ENCODE results near the gene RNF4. TPM values are rescaled to one million over a fixed set of nuclear protein-coding genes. Genes with fewer than 3 reads are reported as not detected.

Gene RNF4
- total and polyA plus RNA-seq, 4 donors: 14.8 to 54.7 (median 41.1) TPM

GRCh38 chr4:2515830-2516550, 47.1 kb downstream of the RNF4 start:
- TF ChIP-seq CTCF (IDR thresholded peaks at IDR 0.05; ENCODE audit: control extremely low read depth, extremely low read depth): no peak
- DNase-seq (peak in 1 of 3 donors; percentile 13), ATAC-seq (ENCODE audit: insufficient read depth, low FRiP score) (no peak)
- Histone ChIP-seq H3K27ac (ENCODE audit: low read depth in 1 of 2, low read length in 1 of 2) (no peak overlapping the region), H3K4me3 (no peak overlapping the region), H3K27me3 (ENCODE audit: control insufficient read depth in 3 of 3, insufficient read depth in 3 of 3, low read length in 2 of 3) (no peaks in the 10 kb centered on the region), H3K36me3 (ENCODE audit: control insufficient read depth in 4 of 4, insufficient read depth in 4 of 4, low read length in 4 of 4) (peaks cover 7 to 47% (median 19%) of the 10 kb centered on the region in 4 donors), H3K9ac (ENCODE audit: insufficient read depth in 1 of 2, low read length in 2 of 2) (no peak overlapping the region), H3K9me3 (ENCODE audit: control insufficient read depth in 4 of 4, insufficient read depth in 3 of 4, low read length in 3 of 4) (peaks cover 0 to 3% (median 0%) of the 10 kb centered on the region in 4 donors), H3K4me1 (ENCODE audit: control insufficient read depth in 5 of 5, insufficient read depth in 5 of 5, low read length in 5 of 5) (peaks cover 0 to 3% (median 0%) of the 10 kb centered on the region in 5 donors)
- WGBS, 2 donors: 66 to 83% methylated on average over 4 of the region's 4 CpGs

- H3K36me3 ChIP-seq (ENCODE audit: control insufficient read depth in 4 of 4, insufficient read depth in 4 of 4, low read length in 4 of 4): peaks cover 7 to 45% (median 19%) of the 10 kb centered on the region in 4 donors
- peaks cover 0 to 3% (median 0%) of the 10 kb centered on the region in 5 donors for H3K4me1 ChIP-seq (ENCODE audit: control insufficient read depth in 5 of 5, insufficient read depth in 5 of 5, low read length in 5 of 5)
- TF ChIP-seq CTCF (IDR thresholded peaks at IDR 0.05; ENCODE audit: control extremely low read depth, extremely low read depth): no peak
- WGBS, 2 donors: 88 to 90% methylated on average over 2 of the region's 2 CpGs
- no peak overlapping the region for H3K27ac ChIP-seq (ENCODE audit: low read depth in 1 of 2, low read length in 1 of 2)
- no peak overlapping the region for H3K4me3 ChIP-seq
- no peak overlapping the region for H3K9ac ChIP-seq (ENCODE audit: insufficient read depth in 1 of 2, low read length in 2 of 2)
- ATAC-seq (ENCODE audit: insufficient read depth, low FRiP score): no peak
- H3K27me3 ChIP-seq (ENCODE audit: control insufficient read depth in 3 of 3, insufficient read depth in 3 of 3, low read length in 2 of 3): no peaks in the 10 kb centered on the region
- H3K9me3 ChIP-seq (ENCODE audit: control insufficient read depth in 4 of 4, insufficient read depth in 3 of 4, low read length in 3 of 4): peaks cover 0 to 3% (median 0%) of the 10 kb centered on the region in 4 donors
- no peak for DNase-seq
These were observed 47.7 kb downstream of the RNF4 start for GRCh38 chr4:2516635-2517034.

- no peak for TF ChIP-seq CTCF (IDR thresholded peaks at IDR 0.05; ENCODE audit: control extremely low read depth, extremely low read depth)
- ATAC-seq (ENCODE audit: insufficient read depth, low FRiP score) (no peak), DNase-seq (no peak)
- Histone ChIP-seq H3K4me1 (ENCODE audit: control insufficient read depth in 5 of 5, insufficient read depth in 5 of 5, low read length in 5 of 5) (no peaks in the 10 kb centered on the region), H3K27me3 (ENCODE audit: control insufficient read depth in 3 of 3, insufficient read depth in 3 of 3, low read length in 2 of 3) (no peaks in the 10 kb centered on the region), H3K36me3 (ENCODE audit: control insufficient read depth in 4 of 4, insufficient read depth in 4 of 4, low read length in 4 of 4) (no peaks in the 10 kb centered on the region), H3K9ac (ENCODE audit: insufficient read depth in 1 of 2, low read length in 2 of 2) (no peak overlapping the region), H3K27ac (ENCODE audit: low read depth in 1 of 2, low read length in 1 of 2) (no peak overlapping the region), H3K9me3 (ENCODE audit: control insufficient read depth in 4 of 4, insufficient read depth in 3 of 4, low read length in 3 of 4) (no peaks in the 10 kb centered on the region), H3K4me3 (no peak overlapping the region)
- WGBS, 2 donors: 93 to 97% methylated on average over 9 of the region's 9 CpGs
These were observed 57.7 kb downstream of the RNF4 start for GRCh38 chr4:2526559-2526958.
